SH-SY5Y (cell line): ENCODE data around the gene ZNF446.

Experiments used
- GATA2 ChIP-seq: IDR thresholded peaks from 2 replicates; pipeline ENCODE4 v1.6.1; 2011; ENCODE audit warnings: mild to moderate bottlenecking, low read depth, low read length
- GATA3 ChIP-seq: IDR thresholded peaks from 2 replicates; pipeline ENCODE4 v1.6.1; 2011; ENCODE audit warnings: low read depth, mild to moderate bottlenecking, low read length, moderate library complexity

DNA sequence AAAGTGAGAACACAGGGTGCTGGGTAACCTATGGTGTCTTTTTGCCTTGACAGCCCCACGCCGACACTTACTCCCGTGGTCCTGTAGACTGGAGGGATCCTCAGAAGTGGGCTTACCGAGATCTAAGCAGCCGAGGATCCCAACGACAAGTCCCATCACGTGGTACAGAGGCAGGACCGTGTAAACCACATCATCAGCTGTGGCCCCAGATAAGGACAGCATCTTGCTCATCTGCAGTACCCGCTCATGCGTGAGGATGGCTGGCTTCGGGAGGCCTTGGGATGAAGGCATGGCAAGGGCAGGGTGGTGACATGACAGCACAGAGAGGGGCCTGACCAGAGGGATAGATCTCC, 33.6 kb downstream of the ZNF446 start:
- TF ChIP-seq GATA2 (no peak), GATA3 (no peak)
